Measurements from ENCODE around the gene GIPC1.

The GIPC1 gene

GRCh38 chr19:14516746-14517438 lies 21.0 kb upstream of the GIPC1 start:
- H2BK15ac ChIP-seq (replicated peaks; ENCODE audit: low read depth) = no peak overlapping the region
- H3K4me2 ChIP-seq (ENCODE audit: low read length) = peak overlapping the region; percentile 89
- H3K23ac ChIP-seq (ENCODE audit: low read length) = no peak overlapping the region
- H2BK120ac ChIP-seq (ENCODE audit: low read depth, low read length) = no peak overlapping the region
- H2AK5ac ChIP-seq (ENCODE audit: low read length) = no peak overlapping the region
- H3K4ac ChIP-seq (ENCODE audit: low read depth, low read length) = no peak overlapping the region
- no peak overlapping the region for H3K18ac ChIP-seq (ENCODE audit: low read length)
- peaks cover 8% of the 10 kb centered on the region for H3K4me1 ChIP-seq (ENCODE audit: control insufficient read depth, low read depth, low read length)
- no peak overlapping the region for H2BK5ac ChIP-seq (ENCODE audit: low read length)
- H3K36me3 ChIP-seq (ENCODE audit: control insufficient read depth, insufficient read depth, low read length) = peaks cover 17% of the 10 kb centered on the region
- no peaks in the 10 kb centered on the region for H3K27me3 ChIP-seq (ENCODE audit: insufficient read depth, low read length, poor library complexity)
- no CpG with 5 or more reads among the region's 22 CpGs for WGBS (ENCODE audit: extremely low coverage, insufficient coverage, low lambda C conversion rate)
- peak overlapping the region; percentile 45 for H3K27ac ChIP-seq (ENCODE audit: low read depth, low read length)
- peaks cover 25% of the 10 kb centered on the region for H3K79me2 ChIP-seq (ENCODE audit: control insufficient read depth, insufficient read depth, low read length)
- H4K5ac ChIP-seq (ENCODE audit: low read length) = no peak overlapping the region
- no peak overlapping the region for H4K8ac ChIP-seq (ENCODE audit: low read depth, low read length)
- no peak for DNase-seq
- peak overlapping the region; percentile 97 for H3K56ac ChIP-seq (ENCODE audit: low read length)
- H3K9ac ChIP-seq (ENCODE audit: low read length) = peak overlapping the region; percentile 99
- H3K4me3 ChIP-seq (ENCODE audit: low read length) = peak overlapping the region; percentile 87
- peaks cover 19% of the 10 kb centered on the region for H3K79me1 ChIP-seq (ENCODE audit: low read length)

- Histone ChIP-seq H3K4me3 (ENCODE audit: low read length) (no peak overlapping the region), H3K4ac (ENCODE audit: low read depth, low read length) (no peak overlapping the region), H3K79me2 (ENCODE audit: control insufficient read depth, insufficient read depth, low read length) (peaks cover 25% of the 10 kb centered on the region), H4K5ac (ENCODE audit: low read length) (no peak overlapping the region), H3K4me2 (ENCODE audit: low read length) (peak overlapping the region; percentile 89), H2BK5ac (ENCODE audit: low read length) (no peak overlapping the region), H3K36me3 (ENCODE audit: control insufficient read depth, insufficient read depth, low read length) (peaks cover 17% of the 10 kb centered on the region), H4K8ac (ENCODE audit: low read depth, low read length) (no peak overlapping the region), H3K9ac (ENCODE audit: low read length) (peak overlapping the region; percentile 99), H3K27ac (ENCODE audit: low read depth, low read length) (no peak overlapping the region), H3K79me1 (ENCODE audit: low read length) (peaks cover 19% of the 10 kb centered on the region), H3K56ac (ENCODE audit: low read length) (peak overlapping the region; percentile 78), H3K23ac (ENCODE audit: low read length) (no peak overlapping the region), H3K27me3 (ENCODE audit: insufficient read depth, low read length, poor library complexity) (no peaks in the 10 kb centered on the region), H2BK120ac (ENCODE audit: low read depth, low read length) (no peak overlapping the region), H2AK5ac (ENCODE audit: low read length) (no peak overlapping the region), H3K18ac (ENCODE audit: low read length) (no peak overlapping the region), H3K4me1 (ENCODE audit: control insufficient read depth, low read depth, low read length) (peaks cover 8% of the 10 kb centered on the region), H2BK15ac (replicated peaks; ENCODE audit: low read depth) (no peak overlapping the region)
- no peak for DNase-seq
- whole genome bisulfite sequencing (ENCODE audit: extremely low coverage, insufficient coverage, low lambda C conversion rate) = no CpG with 5 or more reads among the region's 15 CpGs
These were observed 20.2 kb upstream of the GIPC1 start for GRCh38 chr19:14516048-14516534.

GRCh38 chr19:14515501-14516047 lies 19.6 kb upstream of the GIPC1 start:
- H3K36me3 ChIP-seq (ENCODE audit: control insufficient read depth, insufficient read depth, low read length) = peaks cover 17% of the 10 kb centered on the region
- H3K18ac ChIP-seq (ENCODE audit: low read length) = no peak overlapping the region
- H3K56ac ChIP-seq (ENCODE audit: low read length) = peak overlapping the region; percentile 78
- H3K4ac ChIP-seq (ENCODE audit: low read depth, low read length) = no peak overlapping the region
- H3K79me2 ChIP-seq (ENCODE audit: control insufficient read depth, insufficient read depth, low read length) = peaks cover 25% of the 10 kb centered on the region
- H2BK15ac ChIP-seq (replicated peaks; ENCODE audit: low read depth) = no peak overlapping the region
- no peak overlapping the region for H4K5ac ChIP-seq (ENCODE audit: low read length)
- H2BK120ac ChIP-seq (ENCODE audit: low read depth, low read length) = no peak overlapping the region
- no peak overlapping the region for H3K27ac ChIP-seq (ENCODE audit: low read depth, low read length)
- no peak overlapping the region for H4K8ac ChIP-seq (ENCODE audit: low read depth, low read length)
- H2BK5ac ChIP-seq (ENCODE audit: low read length) = no peak overlapping the region
- peak overlapping the region; percentile 89 for H3K4me2 ChIP-seq (ENCODE audit: low read length)
- H3K4me1 ChIP-seq (ENCODE audit: control insufficient read depth, low read depth, low read length) = peaks cover 8% of the 10 kb centered on the region
- H2AK5ac ChIP-seq (ENCODE audit: low read length) = no peak overlapping the region
- no peak overlapping the region for H3K23ac ChIP-seq (ENCODE audit: low read length)
- DNase-seq = no peak
- H3K79me1 ChIP-seq (ENCODE audit: low read length) = peaks cover 19% of the 10 kb centered on the region
- H3K9ac ChIP-seq (ENCODE audit: low read length) = peak overlapping the region; percentile 99
- no CpG with 5 or more reads among the region's 8 CpGs for WGBS (ENCODE audit: extremely low coverage, insufficient coverage, low lambda C conversion rate)
- H3K27me3 ChIP-seq (ENCODE audit: insufficient read depth, low read length, poor library complexity) = no peaks in the 10 kb centered on the region
- no peak overlapping the region for H3K4me3 ChIP-seq (ENCODE audit: low read length)

- DNase-seq = no peak
- Histone ChIP-seq H3K4me3 (ENCODE audit: low read length) (no peak overlapping the region), H2BK15ac (replicated peaks; ENCODE audit: low read depth) (no peak overlapping the region), H3K18ac (ENCODE audit: low read length) (no peak overlapping the region), H3K4ac (ENCODE audit: low read depth, low read length) (no peak overlapping the region), H3K79me2 (ENCODE audit: control insufficient read depth, insufficient read depth, low read length) (peaks cover 25% of the 10 kb centered on the region), H3K9ac (ENCODE audit: low read length) (no peak overlapping the region), H3K23ac (ENCODE audit: low read length) (no peak overlapping the region), H2BK5ac (ENCODE audit: low read length) (no peak overlapping the region), H3K4me2 (ENCODE audit: low read length) (no peak overlapping the region), H3K4me1 (ENCODE audit: control insufficient read depth, low read depth, low read length) (peaks cover 8% of the 10 kb centered on the region), H3K27ac (ENCODE audit: low read depth, low read length) (no peak overlapping the region), H4K8ac (ENCODE audit: low read depth, low read length) (no peak overlapping the region), H3K36me3 (ENCODE audit: control insufficient read depth, insufficient read depth, low read length) (peaks cover 17% of the 10 kb centered on the region), H2AK5ac (ENCODE audit: low read length) (no peak overlapping the region), H3K27me3 (ENCODE audit: insufficient read depth, low read length, poor library complexity) (no peaks in the 10 kb centered on the region), H3K56ac (ENCODE audit: low read length) (no peak overlapping the region), H4K5ac (ENCODE audit: low read length) (no peak overlapping the region), H3K79me1 (ENCODE audit: low read length) (peaks cover 19% of the 10 kb centered on the region), H2BK120ac (ENCODE audit: low read depth, low read length) (no peak overlapping the region)
- WGBS (ENCODE audit: extremely low coverage, insufficient coverage, low lambda C conversion rate) = no CpG with 5 or more reads among the region's 8 CpGs
These were observed 18.4 kb upstream of the GIPC1 start for GRCh38 chr19:14514215-14514863.

GRCh38 chr19:14512406-14512961 lies 16.6 kb upstream of the GIPC1 start:
- Histone ChIP-seq H3K27ac (ENCODE audit: low read depth, low read length) (no peak overlapping the region), H2BK15ac (replicated peaks; ENCODE audit: low read depth) (no peak overlapping the region), H2BK5ac (ENCODE audit: low read length) (no peak overlapping the region), H3K4me2 (ENCODE audit: low read length) (no peak overlapping the region), H3K36me3 (ENCODE audit: control insufficient read depth, insufficient read depth, low read length) (peaks cover 17% of the 10 kb centered on the region), H3K23ac (ENCODE audit: low read length) (no peak overlapping the region), H4K8ac (ENCODE audit: low read depth, low read length) (no peak overlapping the region), H3K79me2 (ENCODE audit: control insufficient read depth, insufficient read depth, low read length) (peaks cover 22% of the 10 kb centered on the region), H3K27me3 (ENCODE audit: insufficient read depth, low read length, poor library complexity) (no peaks in the 10 kb centered on the region), H2AK5ac (ENCODE audit: low read length) (no peak overlapping the region), H3K79me1 (ENCODE audit: low read length) (peaks cover 19% of the 10 kb centered on the region), H2BK120ac (ENCODE audit: low read depth, low read length) (no peak overlapping the region), H3K18ac (ENCODE audit: low read length) (no peak overlapping the region), H3K9ac (ENCODE audit: low read length) (no peak overlapping the region), H4K5ac (ENCODE audit: low read length) (no peak overlapping the region), H3K4ac (ENCODE audit: low read depth, low read length) (no peak overlapping the region), H3K4me1 (ENCODE audit: control insufficient read depth, low read depth, low read length) (peaks cover 8% of the 10 kb centered on the region), H3K4me3 (ENCODE audit: low read length) (no peak overlapping the region), H3K56ac (ENCODE audit: low read length) (no peak overlapping the region)
- DNase-seq = no peak
- WGBS (ENCODE audit: extremely low coverage, insufficient coverage, low lambda C conversion rate) = no CpG with 5 or more reads among the region's 14 CpGs

Measured in mesendoderm (in vitro differentiated cells).